Liver (tissue), 9 donors: ENCODE data around the gene CRAMP1. TPM values are rescaled to one million over a fixed set of nuclear protein-coding genes. Genes with fewer than 3 reads are reported as not detected.

ENCODE experiments used
- DNase-seq: peaks from one replicate; pipeline ENCODE4 v3.0.0-alpha.2; 2017; ENCODE audit warnings: low spot score
- H3K27ac ChIP-seq, 2 donors: one replicate each; pipeline ENCODE4 v1.7.0; 2013; ENCODE audit warnings: inconsistent platforms in 2 of 2, low read length in 2 of 2, control low read depth in 1 of 2, low read depth in 1 of 2, mild to moderate bottlenecking in 1 of 2
- H3K27me3 ChIP-seq, 4 donors: one replicate each; pipeline versions ENCODE4 v1.6.1 to v1.7.0; 2013; ENCODE audit warnings: low read length in 3 of 4, inconsistent platforms in 1 of 4, mild to moderate bottlenecking in 1 of 4, moderate library complexity in 1 of 4; ENCODE audit not compliant: control insufficient read depth in 4 of 4, insufficient read depth in 4 of 4
- H3K36me3 ChIP-seq, 4 donors: one replicate each; pipeline versions ENCODE4 v1.6.1 to v1.7.0; 2013; ENCODE audit warnings: low read length in 3 of 4, mild to moderate bottlenecking in 3 of 4, low read depth in 1 of 4, moderate library complexity in 1 of 4; ENCODE audit not compliant: control insufficient read depth in 4 of 4, insufficient read depth in 3 of 4
- H3K4me1 ChIP-seq, 4 donors: one replicate each; pipeline versions ENCODE4 v1.6.1 to v1.7.0; 2013; ENCODE audit warnings: low read length in 3 of 4, mild to moderate bottlenecking in 3 of 4, moderate library complexity in 1 of 4; ENCODE audit not compliant: control insufficient read depth in 4 of 4, insufficient read depth in 4 of 4
- H3K4me3 ChIP-seq, 3 donors: one replicate each; pipeline versions ENCODE4 v1.6.1 to v1.7.0; 2013; ENCODE audit warnings: low read length in 3 of 3, control low read depth in 1 of 3, low read depth in 1 of 3, mild to moderate bottlenecking in 1 of 3
- H3K9ac ChIP-seq, 2 donors: one replicate each; pipeline ENCODE4 v1.7.0; 2013; ENCODE audit warnings: low read length in 2 of 2, mild to moderate bottlenecking in 2 of 2, moderate library complexity in 2 of 2, control low read depth in 1 of 2, low read depth in 1 of 2
- H3K9me3 ChIP-seq, 4 donors: one replicate each; pipeline versions ENCODE4 v1.6.1 to v1.7.0; 2013; ENCODE audit warnings: low read length in 3 of 4; ENCODE audit not compliant: control insufficient read depth in 4 of 4
- ATF3 ChIP-seq: IDR thresholded peaks from 2 replicates; pipeline ENCODE4 v1.6.1; 2016; ENCODE audit warnings: antibody characterized with exemption
- CTCF ChIP-seq: fragments of 150-350 bp; IDR thresholded peaks from 2 replicates; pipeline ENCODE4 v1.5.1; 2017; ENCODE audit warnings: improper control_type of control experiment, low read depth, low read length; ENCODE audit not compliant: missing input control
- EGR1 ChIP-seq, 2 donors: IDR thresholded peaks; 2 replicates each; pipeline ENCODE4 v1.6.1; 2016 to 2018; ENCODE audit warnings: antibody characterized with exemption in 2 of 2, low read depth in 2 of 2
- FOXA1 ChIP-seq: IDR thresholded peaks from 2 replicates; pipeline ENCODE4 v1.6.1; 2016; ENCODE audit warnings: antibody characterized with exemption
- FOXA2 ChIP-seq: IDR thresholded peaks from 2 replicates; pipeline ENCODE4 v1.6.1; 2016; ENCODE audit warnings: antibody characterized with exemption
- GABPA ChIP-seq, 2 donors: IDR thresholded peaks in 1 of 2; conservative IDR thresholded peaks in 1 of 2; 2 replicates each; pipeline ENCODE4 v1.6.1; 2016; ENCODE audit warnings: antibody characterized with exemption in 2 of 2, mild to moderate bottlenecking in 1 of 2, moderate library complexity in 1 of 2
- HNF4A ChIP-seq, 2 donors: conservative IDR thresholded peaks; 2 replicates each; pipeline ENCODE4 v1.6.1; 2016; ENCODE audit warnings: antibody characterized with exemption in 2 of 2, mild to moderate bottlenecking in 2 of 2
- HNF4G ChIP-seq: IDR thresholded peaks from 2 replicates; pipeline ENCODE4 v1.6.1; 2016; ENCODE audit warnings: antibody characterized with exemption
- JUND ChIP-seq, 2 donors: IDR thresholded peaks; 2 replicates each; pipeline ENCODE4 v1.6.1; 2016; ENCODE audit warnings: antibody characterized with exemption in 2 of 2
- NR2F2 ChIP-seq: IDR thresholded peaks from 2 replicates; pipeline ENCODE4 v1.6.1; 2016; ENCODE audit warnings: antibody characterized with exemption
- RAD21 ChIP-seq, 2 donors: IDR thresholded peaks; 2 replicates each; pipeline ENCODE4 v1.6.1; 2016; ENCODE audit warnings: antibody characterized with exemption in 2 of 2, mild to moderate bottlenecking in 2 of 2
- REST ChIP-seq: IDR thresholded peaks from 2 replicates; pipeline ENCODE4 v1.6.1; 2016; ENCODE audit warnings: antibody characterized with exemption, mild to moderate bottlenecking
- RXRA ChIP-seq, 2 donors: IDR thresholded peaks; 2 replicates each; pipeline ENCODE4 v1.6.1; 2017 to 2018; ENCODE audit warnings: antibody characterized with exemption in 2 of 2, mild to moderate bottlenecking in 1 of 2
- SP1 ChIP-seq: IDR thresholded peaks from 2 replicates; pipeline ENCODE4 v1.6.1; 2018; ENCODE audit warnings: antibody characterized with exemption, mild to moderate bottlenecking
- TAF1 ChIP-seq: conservative IDR thresholded peaks from 2 replicates; pipeline ENCODE4 v1.6.1; 2016; ENCODE audit warnings: antibody characterized with exemption, mild to moderate bottlenecking
- YY1 ChIP-seq: IDR thresholded peaks from 2 replicates; pipeline ENCODE4 v1.6.1; 2016; ENCODE audit warnings: antibody characterized with exemption, mild to moderate bottlenecking
- WGBS: extraction: QIAGEN DNeasy Blood & Tissue Kit; methylation state at CpG from one replicate; pipeline ENCODE4 v1.1.7; 2013; 5-methylcytosine and 5-hydroxymethylcytosine counted together
- polyA plus RNA-seq, 2 donors: library from polyadenylated mRNA; stranded (reverse) in 1 of 2; unstranded in 1 of 2; fragments of 200-250 nt in 1 of 2; fragments of >200 nt in 1 of 2; fragmentation: Nextera tagmentation in 1 of 2; extraction: Ambion mirVana in 1 of 2; gene quantifications; one replicate each; pipeline versions ENCODE4 v1.2.1 to v1.2.3, GENCODE V29; 2013 to 2015
- total RNA-seq, 2 donors: library from RNA; depleted of rRNA; stranded (reverse); fragments of >200 nt; gene quantifications; one replicate each; pipeline ENCODE4 v1.2.3, GENCODE V29; 2014
- TF ChIP-seq, protein P1 (sequence below): IDR thresholded peaks from 2 replicates; pipeline ENCODE4 v1.6.1; 2016; ENCODE audit warnings: antibody characterized with exemption
- TF ChIP-seq, protein P2 (sequence below): IDR thresholded peaks from 2 replicates; pipeline ENCODE4 v1.6.1; 2016; ENCODE audit warnings: antibody characterized with exemption
- donor health status: healthy.
- donor health status: healthy.
- donor health status: healthy.
- donor health status: healthy.
- donor health status: healthy.

CRAMP1 gene
- total and polyA plus RNA-seq, 4 donors = 1.1 to 6.4 (median 4.2) TPM

GRCh38 chr16:1580956-1581355, 31.2 kb upstream of the CRAMP1 start:
- Histone ChIP-seq H3K4me1 (no peaks in the 10 kb centered on the region), H3K9me3 (no peaks in the 10 kb centered on the region), H3K27ac (no peak overlapping the region), H3K36me3 (peaks cover 0 to 18% (median 8%) of the 10 kb centered on the region in 4 donors), H3K27me3 (no peaks in the 10 kb centered on the region), H3K4me3 (no peak overlapping the region), H3K9ac (no peak overlapping the region)
- WGBS = 93% methylated on average over 6 of the region's 6 CpGs
- no peak for DNase-seq
- TF ChIP-seq ATF3 = no peak
- no peak for TF ChIP-seq GABPA (IDR thresholded peaks at IDR 0.05 in 1 of 2, conservative IDR thresholded peaks at IDR 0.05 in 1 of 2)
- TF ChIP-seq REST = no peak
- TF ChIP-seq TAF1 = no peak
- TF ChIP-seq HNF4A (conservative IDR thresholded peaks at IDR 0.05) = no peak
- TF ChIP-seq RXRA (IDR thresholded peaks at IDR 0.05) = no peak
- no peak for TF ChIP-seq SP1
- no peak for TF ChIP-seq EGR1 (IDR thresholded peaks at IDR 0.05; ENCODE audit: low read depth in 2 of 2)
- TF ChIP-seq, protein P1, sequence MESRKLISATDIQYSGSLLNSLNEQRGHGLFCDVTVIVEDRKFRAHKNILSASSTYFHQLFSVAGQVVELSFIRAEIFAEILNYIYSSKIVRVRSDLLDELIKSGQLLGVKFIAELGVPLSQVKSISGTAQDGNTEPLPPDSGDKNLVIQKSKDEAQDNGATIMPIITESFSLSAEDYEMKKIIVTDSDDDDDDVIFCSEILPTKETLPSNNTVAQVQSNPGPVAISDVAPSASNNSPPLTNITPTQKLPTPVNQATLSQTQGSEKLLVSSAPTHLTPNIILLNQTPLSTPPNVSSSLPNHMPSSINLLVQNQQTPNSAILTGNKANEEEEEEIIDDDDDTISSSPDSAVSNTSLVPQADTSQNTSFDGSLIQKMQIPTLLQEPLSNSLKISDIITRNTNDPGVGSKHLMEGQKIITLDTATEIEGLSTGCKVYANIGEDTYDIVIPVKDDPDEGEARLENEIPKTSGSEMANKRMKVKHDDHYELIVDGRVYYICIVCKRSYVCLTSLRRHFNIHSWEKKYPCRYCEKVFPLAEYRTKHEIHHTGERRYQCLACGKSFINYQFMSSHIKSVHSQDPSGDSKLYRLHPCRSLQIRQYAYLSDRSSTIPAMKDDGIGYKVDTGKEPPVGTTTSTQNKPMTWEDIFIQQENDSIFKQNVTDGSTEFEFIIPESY = no peak
- no peak for TF ChIP-seq HNF4G
- TF ChIP-seq FOXA2 = no peak
- TF ChIP-seq JUND (IDR thresholded peaks at IDR 0.05) = no peak
- TF ChIP-seq RAD21 (IDR thresholded peaks at IDR 0.05) = no peak
- TF ChIP-seq, protein P2, sequence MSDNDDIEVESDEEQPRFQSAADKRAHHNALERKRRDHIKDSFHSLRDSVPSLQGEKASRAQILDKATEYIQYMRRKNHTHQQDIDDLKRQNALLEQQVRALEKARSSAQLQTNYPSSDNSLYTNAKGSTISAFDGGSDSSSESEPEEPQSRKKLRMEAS = no peak
- no peak for TF ChIP-seq CTCF
- no peak for TF ChIP-seq FOXA1
- TF ChIP-seq YY1 = no peak
- no peak for TF ChIP-seq NR2F2
